T-helper 17 cell (primary cell): ENCODE measurements around the gene BCLAF1. TPM values are rescaled to one million over a fixed set of nuclear protein-coding genes. Genes with fewer than 3 reads are reported as not detected.
"Not testable (repeated sequence)": the region's sequence is repeated elsewhere in the genome, so short reads cannot be mapped to it uniquely, and the experiment has no call there.

Source experiments
- ATAC-seq: fragments of 150-1000 bp; cut with Tn5 transposase; 2 replicates; pipeline ENCODE4 v1.10.0; 2021; ENCODE audit warnings: mild to moderate bottlenecking, moderate library complexity
- DNase-seq, 3 donors: peaks; one replicate each; pipeline versions ENCODE4 v3.0.0 to v3.0.0-alpha.2; 2020 to 2021
- H3K9me3 ChIP-seq: one replicate; pipeline ENCODE4 v1.7.0; 2013; ENCODE audit warnings: low read length, mild to moderate bottlenecking; ENCODE audit not compliant: control insufficient read depth, poor library complexity, severe bottlenecking
- H3K27ac Mint-ChIP-seq: one replicate; pipeline ENCODE4 v1.8.0; 2022; ENCODE audit warnings: mild to moderate bottlenecking, moderate library complexity, mixed read lengths
- H3K27me3 Mint-ChIP-seq: one replicate; pipeline ENCODE4 v1.8.0; 2022; ENCODE audit warnings: mixed read lengths
- H3K36me3 Mint-ChIP-seq: one replicate; pipeline ENCODE4 v1.8.0; 2022; ENCODE audit warnings: low read depth, mixed read lengths
- H3K4me1 Mint-ChIP-seq: one replicate; pipeline ENCODE4 v1.8.0; 2022; ENCODE audit warnings: mild to moderate bottlenecking, mixed read lengths
- H3K4me3 Mint-ChIP-seq: one replicate; pipeline ENCODE4 v1.8.0; 2022; ENCODE audit warnings: mild to moderate bottlenecking, moderate library complexity, mixed read lengths
- total RNA-seq, 4 donors: library from RNA in 2 of 4; stranded (reverse) in 2 of 4; gene quantifications; one replicate each; pipeline ENCODE4 v1.2.3 and lab custom pipeline; 2022 to 2026

The BCLAF1 gene
- total RNA-seq, 2 donors from 2014 or later, result 492 to 543 TPM

DNA sequence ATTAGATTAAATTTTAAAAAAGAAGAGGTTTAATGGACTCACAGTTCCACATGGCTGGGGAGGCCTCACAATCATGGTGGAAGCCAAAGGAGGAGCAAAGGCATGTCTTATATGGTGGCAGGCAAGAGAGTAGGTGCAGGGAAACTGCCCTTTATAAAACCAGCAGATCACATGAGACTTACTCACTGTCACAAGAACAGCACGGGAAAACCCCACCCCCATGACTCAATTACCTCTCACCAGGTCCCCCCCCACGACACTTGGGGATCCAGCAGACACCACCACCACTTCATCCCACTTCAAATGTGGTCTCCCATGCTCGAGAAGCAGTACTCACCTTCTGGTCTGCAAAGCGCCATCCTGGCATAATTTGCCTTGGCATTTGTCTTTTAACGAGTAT lies 64.2 kb downstream of the BCLAF1 start:
- H3K27me3 Mint-ChIP-seq, result peaks cover 7% of the 10 kb centered on the region

GRCh38 chr6:136224974-136225373 lies 64.7 kb downstream of the BCLAF1 start:
- ATAC-seq, H3K9me3 ChIP-seq, H3K4me1 Mint-ChIP-seq, H3K27me3 Mint-ChIP-seq, H3K27ac Mint-ChIP-seq, DNase-seq, H3K36me3 Mint-ChIP-seq, H3K4me3 Mint-ChIP-seq: not testable (repeated sequence)

More for the DNA sequence above, 64.2 kb downstream of the BCLAF1 start:
- no peak overlapping the region for H3K4me3 Mint-ChIP-seq
- ATAC-seq (no peak), DNase-seq (no peak)
- peaks cover 5% of the 10 kb centered on the region for H3K4me1 Mint-ChIP-seq
- no peaks in the 10 kb centered on the region for H3K36me3 Mint-ChIP-seq
- no peaks in the 10 kb centered on the region for H3K9me3 ChIP-seq
- no peak overlapping the region for H3K27ac Mint-ChIP-seq

DNA sequence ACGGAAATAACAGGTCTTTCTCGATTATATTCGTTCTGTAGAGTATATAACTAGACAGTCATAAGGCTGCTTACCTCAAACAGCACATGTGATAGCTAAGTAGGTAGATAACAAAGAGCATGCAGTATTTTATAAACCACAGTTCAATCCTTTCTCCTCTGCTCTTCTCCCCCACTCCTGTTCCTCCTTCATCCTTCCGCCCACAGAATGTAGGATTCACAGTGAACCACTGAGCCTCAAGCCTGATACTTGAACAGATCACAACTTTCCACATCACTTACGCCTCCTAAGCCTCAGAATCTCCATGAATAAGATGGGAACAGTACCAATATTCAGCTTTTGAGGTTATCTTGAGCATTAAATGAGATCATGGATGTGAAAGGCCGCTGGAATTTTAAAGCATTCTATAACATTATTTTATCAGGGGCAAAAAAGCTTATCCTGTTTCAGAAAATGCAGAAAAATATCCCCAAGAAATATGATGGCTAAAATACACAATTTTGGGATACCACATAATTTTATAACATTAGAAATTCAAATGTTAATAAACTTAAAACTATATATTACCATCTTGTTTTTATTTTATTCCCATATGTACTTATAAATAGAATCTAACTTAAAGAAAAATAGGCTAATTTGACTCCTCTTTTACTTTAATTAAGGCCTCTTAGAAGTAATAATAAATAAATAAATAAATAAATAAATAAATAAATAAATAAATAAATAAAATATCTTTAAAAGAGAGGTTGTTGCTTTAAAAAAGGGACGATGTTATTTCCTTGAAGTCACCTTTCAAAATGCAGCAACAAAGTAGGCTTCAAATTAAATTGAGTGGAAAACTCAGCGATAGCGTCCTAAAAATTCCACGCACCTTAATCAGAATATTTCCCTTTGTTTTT lies 72.9 kb downstream of the BCLAF1 start:
- Mint-ChIP-seq H3K27me3 (no peaks in the 10 kb centered on the region), H3K36me3 (no peaks in the 10 kb centered on the region), H3K4me3 (no peak overlapping the region), H3K27ac (no peak overlapping the region), H3K4me1 (peaks cover 2% of the 10 kb centered on the region)
- H3K9me3 ChIP-seq, result no peaks in the 10 kb centered on the region
- ATAC-seq, result no peak
- no peak for DNase-seq

DNA sequence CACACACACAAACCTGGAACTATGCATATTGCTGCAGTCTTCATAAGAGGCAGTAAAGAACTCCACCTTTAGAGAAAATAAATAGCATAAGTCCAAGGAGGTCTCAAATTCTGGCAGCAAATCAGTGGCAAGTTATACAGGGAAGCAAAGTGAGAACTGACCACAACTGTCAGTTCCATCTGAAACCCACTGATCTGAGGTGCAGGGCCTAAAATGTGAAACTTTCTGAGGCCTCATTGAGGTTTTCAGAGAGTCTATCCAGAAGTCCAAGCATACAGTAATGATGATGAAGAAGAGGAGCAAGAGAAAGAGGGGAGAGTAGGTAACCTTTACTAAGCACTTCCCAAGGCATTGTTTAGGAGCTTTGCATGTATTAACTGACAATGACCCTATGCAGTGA lies 75.8 kb downstream of the BCLAF1 start:
- Mint-ChIP-seq H3K36me3 (no peaks in the 10 kb centered on the region), H3K4me1 (peaks cover 2% of the 10 kb centered on the region), H3K27ac (no peak overlapping the region), H3K27me3 (peaks cover 8% of the 10 kb centered on the region), H3K4me3 (no peak overlapping the region)
- no peak for DNase-seq
- no peak for ATAC-seq
- no peaks in the 10 kb centered on the region for H3K9me3 ChIP-seq

DNA sequence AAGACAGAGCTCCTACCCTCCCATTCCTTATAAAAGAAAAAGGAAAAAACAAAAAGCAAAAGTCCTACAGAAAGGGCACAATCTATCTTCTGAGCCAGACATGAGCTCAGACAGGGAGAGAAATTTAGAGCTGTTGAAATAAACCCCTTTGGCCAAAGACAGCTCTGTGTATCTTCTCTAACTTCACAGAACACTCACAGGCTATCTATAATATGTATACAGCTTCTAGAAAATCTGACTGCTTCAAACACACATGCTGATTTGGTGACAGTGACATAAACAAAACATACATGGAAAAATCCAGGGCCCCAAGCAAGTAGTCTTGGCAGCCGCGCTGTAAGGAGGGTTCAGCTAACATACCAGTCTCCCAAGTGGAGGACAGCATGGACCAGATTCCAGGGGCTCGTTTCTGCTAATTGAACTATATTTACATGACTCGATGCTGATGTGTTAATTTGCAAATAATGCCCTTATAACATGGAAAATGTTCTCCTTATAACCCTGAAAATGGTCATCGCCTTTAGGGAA lies 76.6 kb downstream of the BCLAF1 start:
- ATAC-seq (no peak), DNase-seq (no peak)
- peaks cover 8% of the 10 kb centered on the region for H3K27me3 Mint-ChIP-seq
- no peak overlapping the region for H3K4me3 Mint-ChIP-seq
- H3K9me3 ChIP-seq, result no peaks in the 10 kb centered on the region
- no peak overlapping the region for H3K27ac Mint-ChIP-seq
- no peaks in the 10 kb centered on the region for H3K36me3 Mint-ChIP-seq
- H3K4me1 Mint-ChIP-seq, result peaks cover 2% of the 10 kb centered on the region

DNA sequence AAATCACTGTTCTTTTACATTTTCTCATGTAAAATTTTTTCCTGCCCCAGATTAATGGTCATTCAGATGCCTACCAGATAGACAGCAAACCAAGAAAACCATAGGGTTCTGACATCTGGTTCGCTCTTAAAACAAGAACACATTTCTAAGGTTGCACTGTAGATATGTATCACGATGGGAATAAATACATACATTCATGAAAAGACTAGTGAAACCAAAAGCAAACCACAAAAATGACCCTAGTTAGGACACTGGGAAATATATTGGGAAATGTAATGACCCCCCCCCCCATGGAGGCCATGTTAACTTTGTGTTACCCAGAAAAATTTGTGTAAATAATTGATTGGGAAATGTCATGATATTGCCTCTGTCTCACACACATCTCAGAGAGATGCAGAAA lies 77.0 kb downstream of the BCLAF1 start:
- Mint-ChIP-seq H3K27me3 (peaks cover 8% of the 10 kb centered on the region), H3K27ac (no peak overlapping the region), H3K4me3 (no peak overlapping the region), H3K4me1 (no peaks in the 10 kb centered on the region), H3K36me3 (no peaks in the 10 kb centered on the region)
- ATAC-seq, result no peak
- H3K9me3 ChIP-seq, result no peaks in the 10 kb centered on the region
- no peak for DNase-seq

DNA sequence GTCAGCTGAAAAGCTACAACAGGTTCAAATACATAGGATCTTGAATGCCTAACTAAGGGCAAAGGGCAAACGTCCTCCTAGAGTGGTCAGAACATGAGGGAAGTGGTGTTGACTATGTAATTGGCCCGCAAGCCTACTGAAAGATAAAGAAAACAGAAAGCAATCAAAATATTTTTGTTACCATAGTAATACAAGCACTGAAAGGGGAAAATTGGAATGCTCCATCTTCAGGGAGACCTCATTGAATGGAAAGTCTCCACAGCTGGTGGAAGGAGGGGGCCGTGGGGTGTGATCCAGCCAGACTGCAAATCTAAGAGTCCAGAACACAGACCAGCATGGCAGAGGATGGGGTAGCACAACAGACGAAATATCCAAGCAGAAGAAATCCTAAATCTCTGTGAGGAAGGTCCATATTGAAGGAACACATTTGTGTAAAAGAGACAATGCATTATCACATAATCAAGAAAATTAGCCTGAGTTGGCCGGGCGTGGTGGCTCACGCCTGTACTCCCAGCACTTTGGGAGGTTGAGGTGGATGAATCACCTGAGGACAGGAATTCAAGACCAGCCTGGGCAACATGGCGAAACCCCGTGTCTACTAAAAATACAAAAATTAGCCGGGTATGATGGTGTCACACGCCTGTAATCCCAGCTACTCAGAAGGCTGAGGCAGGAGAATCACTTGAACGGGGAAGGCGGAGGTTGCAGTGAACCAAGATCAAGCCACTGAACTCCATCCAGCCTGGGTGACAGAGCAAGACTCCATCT lies 79.1 kb downstream of the BCLAF1 start:
- ATAC-seq (no peak), DNase-seq (no peak)
- H3K4me1 Mint-ChIP-seq, result no peaks in the 10 kb centered on the region
- H3K4me3 Mint-ChIP-seq, result no peak overlapping the region
- H3K36me3 Mint-ChIP-seq, result no peaks in the 10 kb centered on the region
- peaks cover 8% of the 10 kb centered on the region for H3K27me3 Mint-ChIP-seq
- H3K27ac Mint-ChIP-seq, result no peak overlapping the region
- no peaks in the 10 kb centered on the region for H3K9me3 ChIP-seq

- Mint-ChIP-seq H3K27me3 (peaks cover 8% of the 10 kb centered on the region), H3K36me3 (no peaks in the 10 kb centered on the region), H3K4me3 (no peak overlapping the region), H3K4me1 (no peaks in the 10 kb centered on the region), H3K27ac (no peak overlapping the region)
- H3K9me3 ChIP-seq, result no peaks in the 10 kb centered on the region
- ATAC-seq, result no peak
- DNase-seq, result no peak
Measured at GRCh38 chr6:136209496-136209895, 80.2 kb downstream of the BCLAF1 start.

DNA sequence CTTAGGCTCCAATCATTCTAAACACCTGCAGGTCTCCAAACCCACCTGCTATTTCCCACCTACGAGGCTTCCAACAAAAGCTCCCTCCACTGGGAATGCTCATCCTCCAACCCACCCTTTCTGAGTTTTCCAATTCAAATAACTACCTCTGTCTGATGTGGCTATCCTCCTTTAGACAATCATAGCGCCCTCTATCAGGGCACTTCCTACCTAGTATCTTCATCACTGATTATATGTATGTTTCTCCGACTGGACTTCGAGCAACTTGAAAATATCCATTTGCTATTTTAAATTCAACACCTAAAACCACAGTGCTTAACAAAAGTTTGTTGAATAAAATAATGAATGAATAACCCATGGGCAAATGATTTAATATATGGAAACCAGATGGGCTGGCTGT lies 80.9 kb downstream of the BCLAF1 start:
- no peak overlapping the region for H3K27ac Mint-ChIP-seq
- no peaks in the 10 kb centered on the region for H3K4me1 Mint-ChIP-seq
- no peaks in the 10 kb centered on the region for H3K36me3 Mint-ChIP-seq

More for the DNA sequence above, 80.9 kb downstream of the BCLAF1 start:
- no peak for ATAC-seq
- DNase-seq, result no peak
- H3K9me3 ChIP-seq, result no peaks in the 10 kb centered on the region
- Mint-ChIP-seq H3K27me3 (peaks cover 8% of the 10 kb centered on the region), H3K4me3 (no peak overlapping the region)

Other genes starting within 250 kb of the BCLAF1 start
- 1 to 10 TPM; 2.9 to 4.5 TPM for gene MTFR2, start 39.5 kb downstream of the BCLAF1 start, total RNA-seq